Transverse colon (tissue), 4 donors: ENCODE results near the gene CDKAL1. TPM values are rescaled to one million over a fixed set of nuclear protein-coding genes. Genes with fewer than 3 reads are reported as not detected.

Experiments
- DNase-seq: peaks from one replicate; pipeline ENCODE4 v3.0.0-alpha.2; 2019
- H3K27ac ChIP-seq, 4 donors: fragments of 200-600 bp; sonication (generic); 2 replicates each; pipeline ENCODE4 v1.5.1; 2016 to 2018; ENCODE audit warnings: inconsistent platforms in 4 of 4
- H3K27me3 ChIP-seq: fragments of 200-600 bp; sonication (generic); 2 replicates; pipeline ENCODE4 v1.5.1; 2017; ENCODE audit warnings: inconsistent platforms
- H3K36me3 ChIP-seq, 4 donors: fragments of 200-600 bp; sonication (generic); 2 replicates each; pipeline ENCODE4 v1.5.1; 2017 to 2019; ENCODE audit warnings: inconsistent platforms in 4 of 4
- H3K4me1 ChIP-seq, 4 donors: fragments of 200-600 bp; sonication (generic); 2 replicates each; pipeline ENCODE4 v1.5.1; 2017 to 2020; ENCODE audit warnings: inconsistent platforms in 4 of 4
- H3K4me3 ChIP-seq, 4 donors: fragments of 200-600 bp; sonication (generic); 1 replicate in 1 of 4; 2 replicates in 3 of 4; pipeline versions ENCODE4 v1.5.1 to v1.6.1; 2017 to 2019; ENCODE audit warnings: inconsistent platforms in 4 of 4
- H3K9me3 ChIP-seq, 2 donors: fragments of 200-600 bp; sonication (generic); 2 replicates each; pipeline ENCODE4 v1.5.1; 2017 to 2019; ENCODE audit warnings: inconsistent platforms in 2 of 2
- EP300 ChIP-seq: sonication (generic); formaldehyde crosslinking; IDR thresholded peaks from one replicate; pipeline ENCODE4 v1.6.1; 2017; ENCODE audit warnings: antibody characterized with exemption, low read depth
- POLR2A ChIP-seq: fragments of 450-650 bp; IDR thresholded peaks from one replicate; pipeline ENCODE4 v1.6.1; 2016; ENCODE audit warnings: antibody characterized with exemption, mild to moderate bottlenecking, moderate library complexity
- POLR2AphosphoS5 ChIP-seq, 3 donors: sonication (generic); formaldehyde crosslinking; IDR thresholded peaks; one replicate each; pipeline ENCODE4 v1.6.1; 2016; ENCODE audit warnings: antibody characterized with exemption in 3 of 3
- WGBS, 2 donors: methylation state at CpG; one replicate each; pipeline ENCODE4 v1.1.5; 2018; ENCODE audit warnings: low coverage in 1 of 2; 5-methylcytosine and 5-hydroxymethylcytosine counted together
- in situ Hi-C, 4 donors: fragments of 200-750 bp; cut with MboI; loops; one replicate each; pipeline versions ENCODE4 v1.15.0 to v1.15.1; 2017; ENCODE audit warnings: low sequenced_read_pairs in 3 of 4, low pct_ligation_motif_present in 1 of 4, low pct_unique_long_range_greater_than_20kb in 1 of 4
- intact Hi-C: fragments of 100-400 bp; cut with DNase I; formaldehyde crosslinking; loops from one replicate; pipeline ENCODE4 v1.15.1; 2023; ENCODE audit warnings: low total_unique reads
- total RNA-seq, 4 donors: library from RNA; depleted of rRNA; stranded (reverse); fragments of >200 nt; gene quantifications; one replicate each; pipeline ENCODE4 v1.1.0, GENCODE V29; 2016
- TF ChIP-seq, protein P1 (sequence below), 5 experiments: fragments of 200-600 bp in 3 of 5; fragments of 450-650 bp in 2 of 5; sonication (generic) in 3 of 5; IDR thresholded peaks; 1 replicate in 2 of 5; 2 replicates in 3 of 5; pipeline ENCODE4 v1.5.1; 2016 to 2017; ENCODE audit warnings: antibody characterized with exemption in 5 of 5, inconsistent platforms in 3 of 5, mild to moderate bottlenecking in 2 of 5, moderate library complexity in 1 of 5

CDKAL1 gene
- total RNA-seq, 4 donors from 2014 or later, result 4.8 to 21.7 (median 12.5) TPM

DNA sequence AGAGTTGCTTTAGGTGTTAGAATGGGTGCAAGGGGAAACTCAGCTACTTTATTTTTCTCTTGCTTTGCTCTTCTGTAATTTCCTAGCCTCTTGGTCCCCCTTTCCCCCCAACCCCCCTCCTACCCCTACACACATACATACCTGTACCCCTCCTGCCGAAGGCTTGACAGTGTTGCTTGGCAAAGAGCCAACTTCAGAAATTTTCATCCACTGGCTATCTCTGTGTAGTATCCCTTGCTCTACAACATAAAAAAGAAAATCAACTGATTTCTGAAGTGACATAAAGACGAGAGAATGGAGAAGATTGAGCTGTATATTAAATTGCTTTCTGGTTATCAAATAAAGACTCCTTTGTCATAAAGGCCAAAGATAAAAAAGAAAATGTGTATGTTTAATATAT is 561.2 kb downstream of the CDKAL1 start:
- in situ Hi-C loops, result no loop called here
- H3K27ac ChIP-seq, result no peak overlapping the region
- no peak for TF ChIP-seq EP300
- no peak for TF ChIP-seq POLR2A
- no peak for TF ChIP-seq POLR2AphosphoS5 (IDR thresholded peaks at IDR 0.05)
- TF ChIP-seq, protein P1, sequence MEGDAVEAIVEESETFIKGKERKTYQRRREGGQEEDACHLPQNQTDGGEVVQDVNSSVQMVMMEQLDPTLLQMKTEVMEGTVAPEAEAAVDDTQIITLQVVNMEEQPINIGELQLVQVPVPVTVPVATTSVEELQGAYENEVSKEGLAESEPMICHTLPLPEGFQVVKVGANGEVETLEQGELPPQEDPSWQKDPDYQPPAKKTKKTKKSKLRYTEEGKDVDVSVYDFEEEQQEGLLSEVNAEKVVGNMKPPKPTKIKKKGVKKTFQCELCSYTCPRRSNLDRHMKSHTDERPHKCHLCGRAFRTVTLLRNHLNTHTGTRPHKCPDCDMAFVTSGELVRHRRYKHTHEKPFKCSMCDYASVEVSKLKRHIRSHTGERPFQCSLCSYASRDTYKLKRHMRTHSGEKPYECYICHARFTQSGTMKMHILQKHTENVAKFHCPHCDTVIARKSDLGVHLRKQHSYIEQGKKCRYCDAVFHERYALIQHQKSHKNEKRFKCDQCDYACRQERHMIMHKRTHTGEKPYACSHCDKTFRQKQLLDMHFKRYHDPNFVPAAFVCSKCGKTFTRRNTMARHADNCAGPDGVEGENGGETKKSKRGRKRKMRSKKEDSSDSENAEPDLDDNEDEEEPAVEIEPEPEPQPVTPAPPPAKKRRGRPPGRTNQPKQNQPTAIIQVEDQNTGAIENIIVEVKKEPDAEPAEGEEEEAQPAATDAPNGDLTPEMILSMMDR (IDR thresholded peaks at IDR 0.05), result no peak
- no peak overlapping the region for H3K4me3 ChIP-seq
- no peak for DNase-seq
- H3K27me3 ChIP-seq, result no peaks in the 10 kb centered on the region
- 69 to 89% methylated on average over 2 of the region's 2 CpGs for WGBS, 2 donors
- H3K9me3 ChIP-seq, result no peaks in the 10 kb centered on the region
- H3K36me3 ChIP-seq, result no peaks in the 10 kb centered on the region
- intact Hi-C loops, result no loop called here
- no peaks in the 10 kb centered on the region for H3K4me1 ChIP-seq

DNA sequence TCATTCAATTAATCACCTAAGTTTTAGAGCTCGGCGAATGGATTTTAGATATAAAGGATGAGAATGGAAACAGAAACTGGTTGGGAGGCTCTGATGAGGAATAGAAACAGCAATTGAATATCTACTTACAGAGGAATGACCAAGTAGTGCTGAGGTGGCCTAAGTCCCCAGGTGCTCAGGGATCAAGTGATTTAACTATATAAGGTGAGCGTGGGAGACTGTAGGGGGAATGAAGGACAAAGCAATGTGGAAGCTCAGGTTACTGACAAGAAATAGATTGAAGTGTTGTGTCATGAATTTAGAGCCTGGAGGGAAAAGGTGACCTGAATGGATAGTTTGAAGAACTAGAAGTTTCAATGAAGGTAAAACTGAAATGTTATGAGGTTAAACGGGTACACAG is 563.9 kb downstream of the CDKAL1 start:
- TF ChIP-seq POLR2A (no peak), EP300 (no peak), POLR2AphosphoS5 (IDR thresholded peaks at IDR 0.05) (no peak)
- TF ChIP-seq, protein P1 (IDR thresholded peaks at IDR 0.05), result no peak
- WGBS, 2 donors, result 83 to 94% methylated on average over 2 to 4 of the region's 4 CpGs
- Histone ChIP-seq H3K27me3 (no peaks in the 10 kb centered on the region), H3K27ac (no peak overlapping the region), H3K4me1 (no peaks in the 10 kb centered on the region), H3K4me3 (no peak overlapping the region), H3K36me3 (no peaks in the 10 kb centered on the region), H3K9me3 (no peaks in the 10 kb centered on the region)
- no peak for DNase-seq
- in situ Hi-C loops, result no loop called here
- intact Hi-C loops, result no loop called here

DNA sequence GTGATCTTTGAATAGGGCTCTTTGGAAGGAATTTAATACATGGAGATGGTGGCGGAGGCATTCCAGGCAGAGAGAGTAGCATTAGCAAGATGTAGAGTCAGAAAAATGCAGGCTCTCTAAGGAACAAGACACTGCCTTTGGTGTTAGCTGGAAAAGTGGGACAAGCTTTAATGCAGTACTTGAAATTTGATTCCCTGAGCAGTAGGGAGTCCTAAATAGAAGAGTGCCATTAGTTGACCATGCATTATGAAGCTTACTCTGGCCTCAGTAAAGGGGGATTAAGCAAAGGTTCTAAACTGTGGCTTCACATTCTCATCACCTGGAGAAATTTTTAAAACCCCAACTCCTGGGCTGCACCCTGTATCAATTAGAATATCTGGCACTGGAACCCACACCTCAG is 564.5 kb downstream of the CDKAL1 start:
- TF ChIP-seq, protein P1 (IDR thresholded peaks at IDR 0.05), result no peak
- TF ChIP-seq POLR2A, result no peak
- TF ChIP-seq POLR2AphosphoS5 (IDR thresholded peaks at IDR 0.05), result no peak
- TF ChIP-seq EP300, result no peak
- 96% methylated on average over 1 of the region's 1 CpG; no CpG with 5 or more reads in 1 of the 2 donors for WGBS, 2 donors
- no peaks in the 10 kb centered on the region for H3K4me1 ChIP-seq
- no peaks in the 10 kb centered on the region for H3K36me3 ChIP-seq
- no peak overlapping the region for H3K27ac ChIP-seq
- no peak for DNase-seq
- in situ Hi-C loops (no loop called here), intact Hi-C loops (no loop called here)
- H3K4me3 ChIP-seq, result no peak overlapping the region
- no peaks in the 10 kb centered on the region for H3K27me3 ChIP-seq
- H3K9me3 ChIP-seq, result no peaks in the 10 kb centered on the region

DNA sequence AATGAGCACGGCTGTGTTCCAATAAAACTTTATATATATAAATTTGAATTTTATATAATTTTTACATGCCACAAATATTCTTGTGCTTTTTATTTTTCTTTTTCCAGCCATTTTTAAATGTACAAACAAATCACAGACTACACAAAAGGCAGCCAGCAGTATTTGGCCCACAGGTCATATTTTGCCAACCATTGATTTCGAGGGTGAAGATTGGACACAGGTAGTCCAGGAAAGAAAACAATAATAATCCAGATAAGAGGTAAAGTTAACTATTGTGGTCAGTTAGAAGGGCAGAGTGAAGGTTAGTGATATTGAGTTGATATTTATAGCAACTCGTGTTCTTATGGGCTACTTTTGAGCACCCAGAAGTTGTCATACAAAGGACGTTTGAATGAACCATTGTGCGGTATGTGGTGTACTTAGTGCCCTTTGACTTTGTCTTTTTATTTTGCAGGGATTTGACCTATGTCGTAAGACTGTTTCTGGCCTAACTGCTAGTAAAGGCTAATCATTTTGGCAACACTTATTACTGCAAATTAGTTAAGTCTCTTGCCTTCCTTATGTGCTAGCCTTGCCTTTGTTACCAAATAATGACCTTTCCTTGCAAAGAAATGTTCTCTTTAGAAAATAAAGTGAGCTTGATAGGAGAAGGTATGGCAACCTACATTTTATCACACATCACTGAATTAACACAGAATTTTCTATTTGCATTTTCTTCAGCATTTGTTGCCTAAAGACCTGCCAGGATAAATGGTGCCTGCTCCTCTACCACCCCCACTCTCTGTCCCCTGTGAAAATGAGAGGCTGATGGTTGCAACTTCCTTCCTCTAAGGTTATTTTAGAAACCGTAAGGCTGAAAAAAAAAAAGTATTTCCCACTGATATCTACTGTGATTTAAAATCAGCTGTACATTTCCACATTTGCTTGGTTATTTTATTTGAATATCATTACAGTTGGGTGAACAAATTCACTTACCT is 565.4 kb downstream of the CDKAL1 start:
- Histone ChIP-seq H3K36me3 (no peaks in the 10 kb centered on the region), H3K27me3 (no peaks in the 10 kb centered on the region), H3K4me1 (no peaks in the 10 kb centered on the region), H3K4me3 (no peak overlapping the region), H3K9me3 (no peaks in the 10 kb centered on the region), H3K27ac (no peak overlapping the region)
- intact Hi-C loops (no loop called here), in situ Hi-C loops (no loop called here)
- 90 to 92% methylated on average over 7 of the region's 7 CpGs for WGBS, 2 donors
- TF ChIP-seq POLR2AphosphoS5 (IDR thresholded peaks at IDR 0.05), result no peak
- no peak for TF ChIP-seq POLR2A
- TF ChIP-seq, protein P1 (IDR thresholded peaks at IDR 0.05), result no peak
- TF ChIP-seq EP300, result no peak
- no peak for DNase-seq
